Glomerular visceral epithelial cell (primary cell): ENCODE measurements around the gene DCXR.
A peak's percentile ranks its signal among the peaks of the same experiment; 100 is the strongest.

Experiments
- DNase-seq: peaks from one replicate; pipeline ENCODE4 v3.0.0-alpha.2; 2016; ENCODE audit errors: extremely low spot score

DCXR gene

GRCh38 chr17:82012261-82012639 is 25.2 kb downstream of the DCXR start:
- no peak for DNase-seq

- no peak for DNase-seq
Measured at GRCh38 chr17:82011617-82012187, 25.8 kb downstream of the DCXR start.

GRCh38 chr17:82010575-82011525 is 26.6 kb downstream of the DCXR start:
- no peak for DNase-seq

- no peak for DNase-seq
Measured at GRCh38 chr17:82009413-82009812, 28.1 kb downstream of the DCXR start.

- DNase-seq, result no peak
Measured at GRCh38 chr17:82008941-82009405, 28.5 kb downstream of the DCXR start.

- no peak for DNase-seq
Measured at GRCh38 chr17:82008258-82008940, 29.1 kb downstream of the DCXR start.

GRCh38 chr17:82007495-82008257 is 29.8 kb downstream of the DCXR start:
- peak; percentile 81 for DNase-seq

GRCh38 chr17:82007228-82007494 is 30.3 kb downstream of the DCXR start:
- no peak for DNase-seq

GRCh38 chr17:82006468-82007227 is 30.8 kb downstream of the DCXR start:
- DNase-seq, result peak; percentile 75

- DNase-seq, result no peak
Measured at GRCh38 chr17:82005701-82006348, 31.7 kb downstream of the DCXR start.

GRCh38 chr17:82004517-82005455 is 32.7 kb downstream of the DCXR start:
- DNase-seq, result no peak

GRCh38 chr17:82003411-82004381 is 33.8 kb downstream of the DCXR start:
- peak; percentile 98 for DNase-seq

- no peak for DNase-seq
Measured at GRCh38 chr17:82001571-82002056, 35.9 kb downstream of the DCXR start.

GRCh38 chr17:82000803-82001570 is 36.5 kb downstream of the DCXR start:
- DNase-seq, result no peak

GRCh38 chr17:81999976-82000802 is 37.3 kb downstream of the DCXR start:
- no peak for DNase-seq

GRCh38 chr17:81999587-81999975 is 37.9 kb downstream of the DCXR start:
- no peak for DNase-seq
